HEK293 (cell line): ENCODE measurements around the gene LEP.
A peak's percentile ranks its signal among the peaks of the same experiment; 100 is the strongest.

Source experiments
- CTCF ChIA-PET: fragments of 350-600 bp; formaldehyde crosslinking; extraction: SDS; loops from one replicate; lab custom pipeline; 2021; ENCODE audit warnings: antibody characterized with exemption; lab: Yijun Ruan, JAX
- POLR2A ChIA-PET: fragments of 300-600 bp; formaldehyde crosslinking; extraction: SDS; loops from one replicate; lab custom pipeline; 2020; ENCODE audit warnings: antibody characterized with exemption, inconsistent platforms; lab: Yijun Ruan, JAX
- H3K27ac ChIP-seq: fragments of 200-500 bp; sonication (Bioruptor generic); 2 replicates; pipeline ENCODE4 v1.5.1; 2014; ENCODE audit warnings: low read depth, low read length, control low read depth, inconsistent platforms; ENCODE audit errors: extremely low read depth
- H3K36me3 ChIP-seq, 2 experiments: fragments of 200-500 bp in 1 of 2; sonication (Bioruptor generic) in 1 of 2; 1 replicate in 1 of 2; 2 replicates in 1 of 2; pipeline ENCODE4 v1.5.1; 2014 to 2017; ENCODE audit warnings: inconsistent platforms in 2 of 2, low read length in 2 of 2; ENCODE audit not compliant: control insufficient read depth in 2 of 2, insufficient read depth in 1 of 2
- H3K4me1 ChIP-seq: fragments of 200-500 bp; sonication (Bioruptor generic); 2 replicates; pipeline ENCODE4 v1.5.1; 2014; ENCODE audit warnings: mild to moderate bottlenecking, low read length, inconsistent platforms; ENCODE audit not compliant: control insufficient read depth, insufficient read depth
- H3K4me3 ChIP-seq: 2 replicates; pipeline ENCODE4 v1.5.1; 2011; ENCODE audit warnings: low read depth, mild to moderate bottlenecking, control low read depth, low read length, moderate library complexity
- H3K9me3 ChIP-seq: fragments of 200-500 bp; sonication (Bioruptor generic); 2 replicates; pipeline ENCODE4 v1.5.1; 2014; ENCODE audit warnings: low read depth, low read length, inconsistent platforms; ENCODE audit not compliant: control insufficient read depth, insufficient read depth
- KLF8 ChIP-seq: fragments of 450-650 bp; formaldehyde crosslinking; IDR thresholded peaks from 2 replicates; pipeline ENCODE4 v1.5.1; 2016; ENCODE audit warnings: missing biosample characterization, missing genetic modification characterization
- REPIN1 ChIP-seq: fragments of 450-650 bp; formaldehyde crosslinking; IDR thresholded peaks from 2 replicates; pipeline ENCODE4 v1.5.1; 2017; ENCODE audit warnings: missing biosample characterization, missing genetic modification characterization, low read depth
- SCRT2 ChIP-seq: fragments of 450-650 bp; formaldehyde crosslinking; IDR thresholded peaks from 2 replicates; pipeline ENCODE4 v1.5.1; 2016; ENCODE audit warnings: missing biosample characterization, missing genetic modification characterization
- SP3 ChIP-seq: fragments of 450-650 bp; formaldehyde crosslinking; IDR thresholded peaks from 2 replicates; pipeline ENCODE4 v1.5.1; 2016; ENCODE audit warnings: missing biosample characterization, missing genetic modification characterization
- ZBTB10 ChIP-seq: fragments of 450-650 bp; formaldehyde crosslinking; IDR thresholded peaks from 2 replicates; pipeline ENCODE4 v1.5.1; 2016; ENCODE audit warnings: missing biosample characterization, missing genetic modification characterization
- ZEB2 ChIP-seq: fragments of 450-650 bp; formaldehyde crosslinking; IDR thresholded peaks from 2 replicates; pipeline ENCODE4 v1.5.1; 2016; ENCODE audit warnings: missing biosample characterization, missing genetic modification characterization
- ZNF10 ChIP-seq: fragments of 450-650 bp; formaldehyde crosslinking; IDR thresholded peaks from 2 replicates; pipeline ENCODE4 v1.5.1; 2017; ENCODE audit warnings: missing biosample characterization, missing genetic modification characterization
- ZNF169 ChIP-seq: fragments of 450-650 bp; formaldehyde crosslinking; IDR thresholded peaks from 2 replicates; pipeline ENCODE4 v1.5.1; 2016; ENCODE audit warnings: missing biosample characterization, missing genetic modification characterization
- ZNF174 ChIP-seq: fragments of 450-650 bp; formaldehyde crosslinking; IDR thresholded peaks from 2 replicates; pipeline ENCODE4 v1.5.0; 2017; ENCODE audit warnings: missing biosample characterization, mild to moderate bottlenecking, missing genetic modification characterization
- ZNF239 ChIP-seq: fragments of 450-650 bp; formaldehyde crosslinking; IDR thresholded peaks from 2 replicates; pipeline ENCODE4 v1.5.1; 2016; ENCODE audit warnings: missing biosample characterization, missing genetic modification characterization
- ZNF26 ChIP-seq: fragments of 450-650 bp; formaldehyde crosslinking; IDR thresholded peaks from 2 replicates; pipeline ENCODE4 v1.5.1; 2016; ENCODE audit warnings: missing biosample characterization, missing genetic modification characterization
- ZNF335 ChIP-seq: fragments of 450-650 bp; formaldehyde crosslinking; conservative IDR thresholded peaks from 2 replicates; pipeline ENCODE4 v1.5.1; 2016; ENCODE audit warnings: missing biosample characterization, missing genetic modification characterization
- ZNF341 ChIP-seq: fragments of 450-650 bp; formaldehyde crosslinking; IDR thresholded peaks from 2 replicates; pipeline ENCODE4; 2016; ENCODE audit warnings: low read depth, missing biosample characterization, missing genetic modification characterization
- ZNF350 ChIP-seq: fragments of 450-650 bp; formaldehyde crosslinking; IDR thresholded peaks from 2 replicates; pipeline ENCODE4 v1.5.0; 2017; ENCODE audit warnings: missing biosample characterization, mild to moderate bottlenecking, missing genetic modification characterization
- ZNF366 ChIP-seq: fragments of 450-650 bp; formaldehyde crosslinking; conservative IDR thresholded peaks from 2 replicates; pipeline ENCODE4 v1.5.1; 2016; ENCODE audit warnings: missing biosample characterization, missing genetic modification characterization
- ZNF449 ChIP-seq: fragments of 450-650 bp; formaldehyde crosslinking; IDR thresholded peaks from 2 replicates; pipeline ENCODE4 v1.5.1; 2017; ENCODE audit warnings: missing biosample characterization, mild to moderate bottlenecking, missing genetic modification characterization, moderate library complexity
- ZNF521 ChIP-seq: fragments of 450-650 bp; formaldehyde crosslinking; IDR thresholded peaks from 2 replicates; pipeline ENCODE4 v1.5.1; 2017; ENCODE audit warnings: missing biosample characterization, mild to moderate bottlenecking, missing genetic modification characterization
- ZNF548 ChIP-seq: fragments of 450-650 bp; formaldehyde crosslinking; IDR thresholded peaks from 2 replicates; pipeline ENCODE4 v1.5.1; 2016; ENCODE audit warnings: missing biosample characterization, missing genetic modification characterization
- ZNF558 ChIP-seq: fragments of 450-650 bp; formaldehyde crosslinking; IDR thresholded peaks from 2 replicates; pipeline ENCODE4 v1.5.1; 2016; ENCODE audit warnings: missing biosample characterization, missing genetic modification characterization
- ZNF571 ChIP-seq: fragments of 450-650 bp; formaldehyde crosslinking; IDR thresholded peaks from 2 replicates; pipeline ENCODE4 v1.5.0; 2017; ENCODE audit warnings: missing biosample characterization, missing genetic modification characterization
- ZNF623 ChIP-seq: fragments of 450-650 bp; formaldehyde crosslinking; IDR thresholded peaks from 2 replicates; pipeline ENCODE4 v1.5.1; 2016; ENCODE audit warnings: missing biosample characterization, missing genetic modification characterization
- ZNF626 ChIP-seq: fragments of 450-650 bp; sonication (Bioruptor Pico); formaldehyde crosslinking; IDR thresholded peaks from 2 replicates; pipeline ENCODE4 v1.5.1; 2018; ENCODE audit warnings: missing biosample characterization, missing genetic modification characterization, inconsistent platforms
- ZNF645 ChIP-seq: fragments of 450-650 bp; formaldehyde crosslinking; IDR thresholded peaks from 2 replicates; pipeline ENCODE4; 2016; ENCODE audit warnings: missing biosample characterization, missing genetic modification characterization
- ZNF654 ChIP-seq: fragments of 450-650 bp; formaldehyde crosslinking; IDR thresholded peaks from 2 replicates; pipeline ENCODE4 v1.5.1; 2016; ENCODE audit warnings: low read depth, missing biosample characterization, missing genetic modification characterization
- ZNF664 ChIP-seq: fragments of 450-650 bp; formaldehyde crosslinking; IDR thresholded peaks from 2 replicates; pipeline ENCODE4 v1.5.1; 2016; ENCODE audit warnings: missing biosample characterization, missing genetic modification characterization
- ZSCAN4 ChIP-seq: fragments of 450-650 bp; formaldehyde crosslinking; IDR thresholded peaks from 2 replicates; pipeline ENCODE4 v1.5.1; 2017; ENCODE audit warnings: missing biosample characterization, missing genetic modification characterization

LEP gene

GRCh38 chr7:128192497-128193142 lies 48.5 kb upstream of the LEP start:
- no peak overlapping the region for H3K4me3 ChIP-seq
- no peaks in the 10 kb centered on the region for H3K36me3 ChIP-seq
- no peak overlapping the region for H3K27ac ChIP-seq
- CTCF ChIA-PET, result interaction anchor here (0.5 to 1.9 kb wide), 2 partner anchors 16 to 485 kb away, joined by 3 to 6 read pairs; no protein-coding TSS in a partner anchor
- TF ChIP-seq ZNF548 (no peak), ZNF449 (tag by site-specific recombination) (no peak), REPIN1 (tag by site-specific recombination) (no peak), ZNF174 (tag by site-specific recombination) (no peak), ZSCAN4 (no peak), ZNF521 (tag by site-specific recombination) (no peak), ZBTB10 (tag by site-specific recombination) (no peak), ZNF366 (no peak), SP3 (tag by site-specific recombination) (no peak), ZEB2 (tag by site-specific recombination) (no peak)
- POLR2A ChIA-PET, result no interaction called here
- no peaks in the 10 kb centered on the region for H3K4me1 ChIP-seq
- H3K9me3 ChIP-seq, result no peaks in the 10 kb centered on the region

GRCh38 chr7:128194533-128195282 lies 46.4 kb upstream of the LEP start:
- Histone ChIP-seq H3K9me3 (no peaks in the 10 kb centered on the region), H3K4me3 (no peak overlapping the region), H3K36me3 (no peaks in the 10 kb centered on the region), H3K27ac (no peak overlapping the region), H3K4me1 (no peaks in the 10 kb centered on the region)
- ChIA-PET CTCF (interaction anchor here (0.6 to 1.6 kb wide), 3 partner anchors 14 to 486 kb away, joined by 3 to 4 read pairs (median 3); no protein-coding TSS in a partner anchor), POLR2A (no interaction called here)
- TF ChIP-seq ZNF350 (tag by site-specific recombination), result no peak
- TF ChIP-seq ZNF341 (tag by site-specific recombination), result no peak
- 0 out of 2 replicates have a peak, but pooled peaks have one; percentile 32 for TF ChIP-seq KLF8
- 0 out of 2 replicates have a peak, but pooled peaks have one; percentile 7 for TF ChIP-seq ZNF654
- TF ChIP-seq ZNF623 (tag by site-specific recombination), result no peak
- TF ChIP-seq ZNF626 (tag by site-specific recombination), result peak; percentile 78; the same call in 1 of the 2 replicates
- no peak for TF ChIP-seq ZNF645 (tag by site-specific recombination)
- no peak for TF ChIP-seq ZNF548
- TF ChIP-seq ZNF169 (tag by site-specific recombination), result no peak
- no peak for TF ChIP-seq ZNF664 (tag by site-specific recombination)
- no peak for TF ChIP-seq ZNF239 (tag by site-specific recombination)
- TF ChIP-seq ZNF558 (tag by site-specific recombination), result peak; percentile 88
- no peak for TF ChIP-seq ZNF571 (tag by site-specific recombination)
- TF ChIP-seq SCRT2 (tag by site-specific recombination), result no peak
- TF ChIP-seq ZNF26 (tag by site-specific recombination), result no peak
- peak; percentile 97 for TF ChIP-seq ZNF10 (tag by site-specific recombination)
- no peak for TF ChIP-seq ZNF335
